AG09319 (cell line): ENCODE data around the gene TCF15.

Source experiments
- DNase-seq: peaks from one replicate; pipeline ENCODE4 v3.0.0-alpha.2; 2010; ENCODE audit warnings: low read depth; ENCODE audit errors: extremely low read depth
- CTCF ChIP-seq: IDR thresholded peaks from 2 replicates; pipeline ENCODE4 v1.5.1; 2011; ENCODE audit warnings: low read depth, mild to moderate bottlenecking, inconsistent platforms, low read length, moderate library complexity

The TCF15 gene

GRCh38 chr20:617934-618690, 8.0 kb upstream of the TCF15 start:
- DNase-seq = no peak
- TF ChIP-seq CTCF = no peak

GRCh38 chr20:615514-615913, 5.4 kb upstream of the TCF15 start:
- TF ChIP-seq CTCF = no peak
- DNase-seq = no peak

GRCh38 chr20:611843-612185, 1.7 kb upstream of the TCF15 start:
- no peak for TF ChIP-seq CTCF
- no peak for DNase-seq

GRCh38 chr20:611047-611842, 1.1 kb upstream of the TCF15 start:
- no peak for TF ChIP-seq CTCF
- DNase-seq = no peak

GRCh38 chr20:609371-609964, 641 bp downstream of the TCF15 start:
- no peak for DNase-seq
- no peak for TF ChIP-seq CTCF

GRCh38 chr20:608970-609369, 1.1 kb downstream of the TCF15 start:
- no peak for DNase-seq
- TF ChIP-seq CTCF = no peak

- DNase-seq = no peak
- no peak for TF ChIP-seq CTCF
Measured at GRCh38 chr20:607476-607875, 2.6 kb downstream of the TCF15 start.
